A673 (cell line): ENCODE results near the gene STXBP4. TPM values are rescaled to one million over a fixed set of nuclear protein-coding genes. Genes with fewer than 3 reads are reported as not detected.

Experiments used
- BruUV-seq: library from RNA; stranded (reverse); fragments of 400-500 nt; replicated peaks from 2 replicates; lab custom pipeline; 2021; lab: Mats Ljungman, UMichigan
- CTCF ChIA-PET: fragments of 300-600 bp; sonication (Branson Sonifier 250); formaldehyde crosslinking; loops from one replicate; lab custom pipeline; 2022; ENCODE audit warnings: antibody characterized with exemption; lab: Charles Lee
- POLR2A ChIA-PET: fragments of 300-600 bp; sonication (Branson Sonifier 250); formaldehyde crosslinking; loops from one replicate; lab custom pipeline; 2022; ENCODE audit warnings: antibody characterized with exemption; ENCODE audit not compliant: low non-redundant PET; lab: Charles Lee
- DNase-seq: peaks from one replicate; pipeline ENCODE4 v3.0.0-alpha.2; 2015; ENCODE audit warnings: low spot score
- H3K27ac ChIP-seq: fragments of 200-600 bp; sonication (generic); 2 replicates; pipeline ENCODE4 v1.5.1; 2016; ENCODE audit warnings: mixed run types, low read depth, mild to moderate bottlenecking, mixed read lengths, antibody characterized with exemption, low read length; ENCODE audit not compliant: poor library complexity, severe bottlenecking
- H3K27me3 ChIP-seq: fragments of 200-600 bp; sonication (generic); replicated peaks from 2 replicates; pipeline ENCODE4 v1.6.1; 2017; ENCODE audit warnings: mixed run types, low read depth, mild to moderate bottlenecking, mixed read lengths, antibody characterized with exemption, low read length; ENCODE audit not compliant: insufficient read depth, poor library complexity
- H3K36me3 ChIP-seq: fragments of 200-600 bp; sonication (generic); 2 replicates; pipeline ENCODE4 v1.6.1; 2016; ENCODE audit warnings: mixed run types, mild to moderate bottlenecking, mixed read lengths, antibody characterized with exemption, low read length; ENCODE audit not compliant: insufficient read depth, poor library complexity, severe bottlenecking
- H3K4me1 ChIP-seq: fragments of 200-600 bp; sonication (generic); 2 replicates; pipeline ENCODE4 v1.6.1; 2017; ENCODE audit warnings: mixed run types, mild to moderate bottlenecking, mixed read lengths, antibody characterized with exemption, low read length; ENCODE audit not compliant: insufficient read depth, poor library complexity, severe bottlenecking
- H3K4me3 ChIP-seq: fragments of 200-600 bp; sonication (generic); 2 replicates; pipeline ENCODE4 v1.5.1; 2016; ENCODE audit warnings: low read depth, mixed run types, mild to moderate bottlenecking, mixed read lengths, low read length; ENCODE audit not compliant: poor library complexity, severe bottlenecking
- H3K9me3 ChIP-seq: fragments of 200-600 bp; sonication (generic); 2 replicates; pipeline ENCODE4 v1.6.1; 2016; ENCODE audit warnings: mixed run types, low read depth, mild to moderate bottlenecking, mixed read lengths, antibody characterized with exemption, low read length; ENCODE audit not compliant: poor library complexity, severe bottlenecking
- EZH2 ChIP-seq: fragments of 200-600 bp; sonication (generic); IDR thresholded peaks from 2 replicates; pipeline ENCODE4 v1.6.1; 2017; ENCODE audit warnings: borderline replicate concordance, low read depth, mild to moderate bottlenecking, mixed read lengths, antibody characterized with exemption, low read length; ENCODE audit not compliant: poor library complexity, severe bottlenecking
- intact Hi-C: fragments of 100-400 bp; cut with micrococcal nuclease; formaldehyde crosslinking; loops from one replicate; pipeline ENCODE4 v1.10.0; 2022; ENCODE audit not compliant: unreplicated experiment
- total RNA-seq: library from RNA; stranded (reverse); gene quantifications from 2 replicates; pipeline ENCODE4 v1.2.3, GENCODE V29; 2021
- TF ChIP-seq, protein P1 (sequence below): fragments of 300-800, 200-600 bp; sonication (generic); conservative IDR thresholded peaks from 2 replicates; pipeline ENCODE4 v1.5.1; 2017; ENCODE audit warnings: low read depth, mild to moderate bottlenecking, antibody characterized with exemption, low read length, moderate library complexity, mixed read lengths

Gene STXBP4
- total RNA-seq, 1 experiment from 2014 or later, result 24.2 TPM

DNA sequence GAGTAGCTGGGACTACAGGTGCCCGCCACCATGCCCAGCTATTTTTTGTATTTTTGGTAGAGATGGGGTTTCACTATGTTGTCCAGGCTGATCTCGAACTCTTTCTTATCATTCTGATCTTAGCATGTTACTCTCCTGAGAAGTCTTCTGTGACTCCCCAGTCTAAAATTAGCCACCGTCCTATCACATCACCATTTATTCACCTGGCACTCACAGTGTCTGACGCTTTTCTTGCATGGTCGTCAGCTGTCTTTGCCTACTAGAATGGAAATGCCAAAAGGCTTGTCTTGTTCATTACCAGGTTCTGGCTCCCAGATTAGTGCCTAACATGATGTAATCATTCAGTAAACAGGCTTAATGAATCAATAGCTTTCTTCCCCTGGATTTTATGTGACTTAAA lies 44.2 kb upstream of the STXBP4 start:
- Histone ChIP-seq H3K27me3 (no peaks in the 10 kb centered on the region), H3K4me3 (no peak overlapping the region), H3K4me1 (peaks cover 2% of the 10 kb centered on the region), H3K27ac (no peak overlapping the region), H3K36me3 (peaks cover 11% of the 10 kb centered on the region), H3K9me3 (no peaks in the 10 kb centered on the region)
- intact Hi-C loops, result no loop called here
- TF ChIP-seq EZH2, result no peak
- TF ChIP-seq, protein P1, sequence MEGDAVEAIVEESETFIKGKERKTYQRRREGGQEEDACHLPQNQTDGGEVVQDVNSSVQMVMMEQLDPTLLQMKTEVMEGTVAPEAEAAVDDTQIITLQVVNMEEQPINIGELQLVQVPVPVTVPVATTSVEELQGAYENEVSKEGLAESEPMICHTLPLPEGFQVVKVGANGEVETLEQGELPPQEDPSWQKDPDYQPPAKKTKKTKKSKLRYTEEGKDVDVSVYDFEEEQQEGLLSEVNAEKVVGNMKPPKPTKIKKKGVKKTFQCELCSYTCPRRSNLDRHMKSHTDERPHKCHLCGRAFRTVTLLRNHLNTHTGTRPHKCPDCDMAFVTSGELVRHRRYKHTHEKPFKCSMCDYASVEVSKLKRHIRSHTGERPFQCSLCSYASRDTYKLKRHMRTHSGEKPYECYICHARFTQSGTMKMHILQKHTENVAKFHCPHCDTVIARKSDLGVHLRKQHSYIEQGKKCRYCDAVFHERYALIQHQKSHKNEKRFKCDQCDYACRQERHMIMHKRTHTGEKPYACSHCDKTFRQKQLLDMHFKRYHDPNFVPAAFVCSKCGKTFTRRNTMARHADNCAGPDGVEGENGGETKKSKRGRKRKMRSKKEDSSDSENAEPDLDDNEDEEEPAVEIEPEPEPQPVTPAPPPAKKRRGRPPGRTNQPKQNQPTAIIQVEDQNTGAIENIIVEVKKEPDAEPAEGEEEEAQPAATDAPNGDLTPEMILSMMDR, result no peak
- CTCF ChIA-PET, result no interaction called here
- no TSS peak for BruUV-seq
- DNase-seq, result no peak
- POLR2A ChIA-PET, result no interaction called here

DNA sequence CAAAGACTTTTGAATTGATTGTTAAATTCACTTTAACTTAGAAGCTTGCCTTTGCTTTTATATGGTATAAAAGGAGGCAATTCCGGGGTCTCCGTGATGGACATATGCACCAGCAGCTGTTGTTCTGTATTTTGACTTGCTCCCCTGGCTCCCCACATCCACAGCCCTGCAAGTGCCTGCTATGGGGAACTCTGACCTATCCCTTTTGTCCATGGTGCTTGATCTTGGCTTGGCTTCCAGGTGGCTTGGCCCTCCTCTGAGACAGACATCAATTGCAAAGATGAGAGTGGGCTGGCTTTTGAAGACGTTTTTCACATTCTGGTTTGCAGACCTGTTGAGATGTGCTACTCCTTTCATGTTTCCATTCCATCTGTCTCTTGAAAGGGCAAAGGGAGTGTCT lies 41.0 kb upstream of the STXBP4 start:
- Histone ChIP-seq H3K27ac (no peak overlapping the region), H3K4me3 (no peak overlapping the region), H3K9me3 (no peaks in the 10 kb centered on the region), H3K4me1 (no peaks in the 10 kb centered on the region), H3K36me3 (peaks cover 32% of the 10 kb centered on the region), H3K27me3 (no peaks in the 10 kb centered on the region)
- TF ChIP-seq, protein P1, result no peak
- no peak for TF ChIP-seq EZH2
- BruUV-seq, result no TSS peak
- ChIA-PET POLR2A (no interaction called here), CTCF (no interaction called here)
- intact Hi-C loops, result no loop called here
- no peak for DNase-seq

DNA sequence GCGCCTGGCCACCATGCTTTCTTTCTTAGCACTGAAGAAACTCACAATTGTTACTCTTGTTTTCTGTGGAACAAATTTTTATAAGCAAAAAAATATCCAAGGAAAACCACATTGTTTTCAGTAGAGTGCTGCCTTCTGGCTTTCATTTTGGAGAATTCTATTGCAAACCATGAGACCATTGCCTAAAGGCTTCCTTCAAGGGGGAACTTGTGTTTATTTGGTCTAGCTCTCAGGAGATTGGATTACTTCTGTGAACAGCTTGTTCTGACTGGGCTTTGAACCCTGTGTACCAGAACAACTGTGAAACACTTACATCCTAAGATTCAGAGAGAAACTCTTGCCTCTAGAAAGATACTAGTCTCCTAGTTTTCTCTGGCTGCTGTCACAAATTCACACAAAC lies 35.9 kb upstream of the STXBP4 start:
- Histone ChIP-seq H3K4me3 (no peak overlapping the region), H3K27me3 (no peaks in the 10 kb centered on the region), H3K36me3 (peaks cover 58% of the 10 kb centered on the region), H3K27ac (no peak overlapping the region), H3K9me3 (no peaks in the 10 kb centered on the region), H3K4me1 (no peaks in the 10 kb centered on the region)
- ChIA-PET POLR2A (no interaction called here), CTCF (no interaction called here)
- intact Hi-C loops, result no loop called here
- no peak for DNase-seq
- BruUV-seq, result no TSS peak
- TF ChIP-seq EZH2, result no peak
- TF ChIP-seq, protein P1, result no peak
